ENCODE data around the gene BRD8. TPM values are rescaled to one million over a fixed set of nuclear protein-coding genes. Genes with fewer than 3 reads are reported as not detected.
"Not testable (repeated sequence)": the region's sequence is repeated elsewhere in the genome, so short reads cannot be mapped to it uniquely, and the experiment has no call there.

The BRD8 gene
- total and polyA plus RNA-seq, 8 donors, result 20.4 to 58.2 (median 43.0) TPM

- WGBS, 5 donors, result 90 to 99% (median 96%) methylated on average over 3 of the region's 3 CpGs
- intact Hi-C loops (cut with DNase I; ENCODE audit: low total_unique reads), result no loop called here
- H3K9me3 ChIP-seq, result no peaks in the 10 kb centered on the region
These were observed 32.6 kb upstream of the BRD8 start for GRCh38 chr5:138210985-138211384.

GRCh38 chr5:138193859-138194258 is 15.4 kb upstream of the BRD8 start:
- DNase-seq; H3K4me3 ChIP-seq; H3K27me3 ChIP-seq; H3K9me3 ChIP-seq; intact Hi-C loops (cut with DNase I; ENCODE audit: low total_unique reads); H3K4me1 ChIP-seq; H3K27ac ChIP-seq: not testable (repeated sequence)
- H3K36me3 ChIP-seq, result peaks cover 52 to 97% (median 91%) of the 10 kb centered on the region in 4 donors
- WGBS, 5 donors, result 88 to 97% (median 93%) methylated on average over 7 to 8 of the region's 8 CpGs

More at GRCh38 chr5:138210985-138211384, 32.6 kb upstream of the BRD8 start:
- no peak for DNase-seq
- Histone ChIP-seq H3K4me3 (no peak overlapping the region), H3K4me1 (peaks cover 14 to 37% (median 32%) of the 10 kb centered on the region in 4 donors), H3K36me3 (peaks cover 0 to 44% (median 41%) of the 10 kb centered on the region in 4 donors), H3K27me3 (no peaks in the 10 kb centered on the region), H3K27ac (no peak overlapping the region)
- TF ChIP-seq POLR2AphosphoS5 (IDR thresholded peaks at IDR 0.05), result no peak
- no peak for TF ChIP-seq CTCF (IDR thresholded peaks at IDR 0.05)
- TF ChIP-seq EP300 (IDR thresholded peaks at IDR 0.05), result no peak
- TF ChIP-seq POLR2A (IDR thresholded peaks at IDR 0.05), result no peak

- H3K36me3 ChIP-seq, result peaks cover 55 to 97% (median 91%) of the 10 kb centered on the region in 4 donors
These were observed 14.4 kb upstream of the BRD8 start for GRCh38 chr5:138192826-138193225.

GRCh38 chr5:138188626-138189025 is 10.2 kb upstream of the BRD8 start:
- H3K27ac ChIP-seq, result no peak overlapping the region
- H3K9me3 ChIP-seq, result no peaks in the 10 kb centered on the region
- DNase-seq, result no peak
- no peaks in the 10 kb centered on the region for H3K4me1 ChIP-seq
- no peaks in the 10 kb centered on the region for H3K27me3 ChIP-seq
- peaks cover 59 to 100% (median 100%) of the 10 kb centered on the region in 4 donors for H3K36me3 ChIP-seq
- intact Hi-C loops (cut with DNase I; ENCODE audit: low total_unique reads), result no loop called here
- no peak overlapping the region for H3K4me3 ChIP-seq
- TF ChIP-seq POLR2AphosphoS5 (IDR thresholded peaks at IDR 0.05) (no peak), POLR2A (IDR thresholded peaks at IDR 0.05) (no peak), CTCF (IDR thresholded peaks at IDR 0.05) (no peak), EP300 (IDR thresholded peaks at IDR 0.05) (no peak)
- 73 to 91% (median 88%) methylated on average over 3 of the region's 3 CpGs for WGBS, 5 donors

More at GRCh38 chr5:138192826-138193225, 14.4 kb upstream of the BRD8 start:
- no peak for TF ChIP-seq CTCF (IDR thresholded peaks at IDR 0.05)
- TF ChIP-seq POLR2A (IDR thresholded peaks at IDR 0.05), result no peak
- no peak for TF ChIP-seq POLR2AphosphoS5 (IDR thresholded peaks at IDR 0.05)
- no peak for TF ChIP-seq EP300 (IDR thresholded peaks at IDR 0.05)
- intact Hi-C loops (cut with DNase I; ENCODE audit: low total_unique reads), result no loop called here
- WGBS, 5 donors, result 89 to 97% (median 92%) methylated on average over 3 of the region's 3 CpGs
- H3K9me3 ChIP-seq, result no peaks in the 10 kb centered on the region
- no peaks in the 10 kb centered on the region for H3K4me1 ChIP-seq
- no peak for DNase-seq
- no peak overlapping the region for H3K27ac ChIP-seq
- no peak overlapping the region for H3K4me3 ChIP-seq
- no peaks in the 10 kb centered on the region for H3K27me3 ChIP-seq

GRCh38 chr5:138186002-138186447 is 7.6 kb upstream of the BRD8 start:
- Histone ChIP-seq H3K9me3 (no peaks in the 10 kb centered on the region), H3K27ac (no peak overlapping the region), H3K36me3 (peaks cover 33 to 86% (median 76%) of the 10 kb centered on the region in 4 donors), H3K4me1 (no peaks in the 10 kb centered on the region), H3K4me3 (no peak overlapping the region), H3K27me3 (no peaks in the 10 kb centered on the region)
- WGBS, 5 donors, result 80 to 90% (median 86%) methylated on average over 2 of the region's 2 CpGs
- TF ChIP-seq EP300 (IDR thresholded peaks at IDR 0.05) (no peak), POLR2A (IDR thresholded peaks at IDR 0.05) (no peak), POLR2AphosphoS5 (IDR thresholded peaks at IDR 0.05) (no peak), CTCF (IDR thresholded peaks at IDR 0.05) (no peak)
- DNase-seq, result no peak
- intact Hi-C loops (cut with DNase I; ENCODE audit: low total_unique reads), result no loop called here

All from stomach (tissue), 9 donors.